IMR-90 (cell line): ENCODE results near the gene THOC6. TPM values are rescaled to one million over a fixed set of nuclear protein-coding genes. Genes with fewer than 3 reads are reported as not detected.

Experiments used
- ATAC-seq: fragments of 200-7000 bp; cut with Tn5 transposase; 2 replicates; pipeline ENCODE4 v1.9.1; 2020; ENCODE audit warnings: low read depth, mild to moderate bottlenecking, moderate library complexity
- BruUV-seq: library from RNA; stranded (reverse); fragments of 400-500 nt; replicated peaks from 2 replicates; lab custom pipeline; 2021; lab: Mats Ljungman, UMichigan
- CTCF ChIA-PET: fragments of 300-600 bp; formaldehyde crosslinking; extraction: SDS; loops from one replicate; lab custom pipeline; 2021; ENCODE audit warnings: antibody characterized with exemption; lab: Yijun Ruan, JAX
- POLR2A ChIA-PET: fragments of 300-600 bp; sonication (Branson Sonifier 250); formaldehyde crosslinking; loops from one replicate; lab custom pipeline; 2022; ENCODE audit warnings: antibody characterized with exemption; ENCODE audit not compliant: unreplicated experiment; lab: Charles Lee
- DNase-seq: peaks from one replicate; pipeline ENCODE4 v3.0.0; 2013
- H2AFZ ChIP-seq: replicated peaks from 2 replicates; pipeline ENCODE3; 2013; ENCODE audit warnings: low read length, mild to moderate bottlenecking; ENCODE audit not compliant: poor library complexity
- H2AK5ac ChIP-seq: 2 replicates; pipeline ENCODE4 v1.6.1; 2013; ENCODE audit warnings: low read depth, low read length, inconsistent platforms
- H2AK9ac ChIP-seq: replicated peaks from 2 replicates; pipeline ENCODE3; 2013; ENCODE audit warnings: mild to moderate bottlenecking, low read depth, low read length, moderate library complexity; ENCODE audit not compliant: poor library complexity
- H2BK120ac ChIP-seq: 2 replicates; pipeline ENCODE4 v1.6.1; 2013; ENCODE audit warnings: low read depth, low read length, inconsistent platforms
- H2BK15ac ChIP-seq: 3 replicates; pipeline ENCODE4 v1.6.1; 2013; ENCODE audit warnings: low read depth, low read length, inconsistent platforms
- H2BK20ac ChIP-seq: 2 replicates; pipeline ENCODE4 v1.6.1; 2013; ENCODE audit warnings: low read depth, mild to moderate bottlenecking, inconsistent platforms, low read length, moderate library complexity
- H2BK5ac ChIP-seq: 2 replicates; pipeline ENCODE4 v1.6.1; 2013; ENCODE audit warnings: mild to moderate bottlenecking, low read depth, low read length, inconsistent platforms; ENCODE audit not compliant: poor library complexity, severe bottlenecking
- H3K14ac ChIP-seq: replicated peaks from 2 replicates; pipeline ENCODE4 v1.6.1; 2013; ENCODE audit warnings: low read depth, low read length, inconsistent platforms
- H3K18ac ChIP-seq: 2 replicates; pipeline ENCODE4 v1.6.1; 2013; ENCODE audit warnings: low read depth, low read length, control low read depth
- H3K23ac ChIP-seq: 2 replicates; pipeline ENCODE4 v1.6.1; 2013; ENCODE audit warnings: low read depth, low read length, inconsistent platforms
- H3K27ac ChIP-seq: 2 replicates; pipeline ENCODE4 v1.5.1; 2013; ENCODE audit warnings: mild to moderate bottlenecking, control low read depth, low read length; ENCODE audit not compliant: insufficient read depth
- H3K27me3 ChIP-seq: 2 replicates; pipeline ENCODE4 v1.6.1; 2013; ENCODE audit warnings: low read length; ENCODE audit not compliant: control insufficient read depth, insufficient read depth
- H3K36me3 ChIP-seq: 2 replicates; pipeline ENCODE4 v1.6.1; 2013; ENCODE audit warnings: low read length, mixed read lengths; ENCODE audit not compliant: control insufficient read depth, insufficient read depth
- H3K4ac ChIP-seq: 2 replicates; pipeline ENCODE4 v1.6.1; 2013; ENCODE audit warnings: low read depth, low read length, inconsistent platforms
- H3K4me1 ChIP-seq: 2 replicates; pipeline ENCODE4 v1.6.1; 2013; ENCODE audit warnings: low read length, mixed read lengths; ENCODE audit not compliant: control insufficient read depth, insufficient read depth
- H3K4me2 ChIP-seq: 2 replicates; pipeline ENCODE4 v1.6.1; 2013; ENCODE audit warnings: low read depth, mild to moderate bottlenecking, control low read depth, low read length, moderate library complexity
- H3K4me3 ChIP-seq: 2 replicates; pipeline ENCODE4 v1.5.1; 2013; ENCODE audit warnings: low read depth, mild to moderate bottlenecking, control low read depth, low read length, moderate library complexity; ENCODE audit not compliant: insufficient read depth
- H3K56ac ChIP-seq: 2 replicates; pipeline ENCODE4 v1.6.1; 2013; ENCODE audit warnings: low read length, inconsistent platforms; ENCODE audit not compliant: insufficient read depth; ENCODE audit errors: extremely low read depth
- H3K79me1 ChIP-seq, 2 experiments: 2 replicates each; pipeline ENCODE4 v1.6.1; 2013; ENCODE audit warnings: low read length in 2 of 2, inconsistent platforms in 1 of 2, low read depth in 1 of 2
- H3K9ac ChIP-seq: 2 replicates; pipeline ENCODE4 v1.6.1; 2013; ENCODE audit warnings: low read depth, low read length, control low read depth
- H3K9me1 ChIP-seq: 2 replicates; pipeline ENCODE4 v1.6.1; 2013; ENCODE audit warnings: low read length, inconsistent platforms; ENCODE audit not compliant: insufficient read depth
- H3K9me3 ChIP-seq: 2 replicates; pipeline ENCODE4 v1.6.1; 2013; ENCODE audit warnings: low read length; ENCODE audit not compliant: control insufficient read depth, insufficient read depth
- H4K20me1 ChIP-seq: 2 replicates; pipeline ENCODE4 v1.6.1; 2013; ENCODE audit warnings: low read length, inconsistent platforms; ENCODE audit not compliant: insufficient read depth
- H4K5ac ChIP-seq: 2 replicates; pipeline ENCODE4 v1.6.1; 2013; ENCODE audit warnings: mild to moderate bottlenecking, low read depth, low read length, control low read depth
- H4K8ac ChIP-seq, 2 experiments: 2 replicates each; pipeline ENCODE4 v1.6.1; 2013; ENCODE audit warnings: low read depth in 2 of 2, low read length in 2 of 2, control low read depth in 1 of 2, inconsistent platforms in 1 of 2
- H4K91ac ChIP-seq: 2 replicates; pipeline ENCODE4 v1.6.1; 2013; ENCODE audit warnings: low read depth, low read length, inconsistent platforms; ENCODE audit not compliant: insufficient read depth
- BHLHE40 ChIP-seq: fragments of 150-350 bp; IDR thresholded peaks from 2 replicates; pipeline ENCODE4 v1.6.1; 2016; ENCODE audit warnings: mild to moderate bottlenecking, low read depth, low read length
- CEBPB ChIP-seq: IDR thresholded peaks from 2 replicates; pipeline ENCODE4 v1.6.1; 2012; ENCODE audit warnings: low read depth, low read length, improper control_type of control experiment
- CHD1 ChIP-seq: IDR thresholded peaks from 2 replicates; pipeline ENCODE4 v1.6.1; 2012; ENCODE audit warnings: low read depth, low read length, improper control_type of control experiment
- CTCF ChIP-seq: conservative IDR thresholded peaks from 2 replicates; pipeline ENCODE4 v1.5.1; 2012; ENCODE audit warnings: mild to moderate bottlenecking, low read depth, low read length, improper control_type of control experiment
- FOS ChIP-seq: fragments of 150-350 bp; IDR thresholded peaks from 2 replicates; pipeline ENCODE4 v1.6.1; 2016; ENCODE audit warnings: low read depth, low read length
- MAFK ChIP-seq: IDR thresholded peaks from 2 replicates; pipeline ENCODE4 v1.6.1; 2012; ENCODE audit warnings: low read depth, low read length, improper control_type of control experiment
- MAZ ChIP-seq: IDR thresholded peaks from 2 replicates; pipeline ENCODE4 v1.6.1; 2012; ENCODE audit warnings: low read depth, mild to moderate bottlenecking, low read length, improper control_type of control experiment, moderate library complexity, borderline replicate concordance
- NFE2L2 ChIP-seq: fragments of 150-350 bp; IDR thresholded peaks from 2 replicates; pipeline ENCODE4 v1.6.1; 2016; ENCODE audit warnings: low read depth, mild to moderate bottlenecking, low read length
- POLR2A ChIP-seq: IDR thresholded peaks from 2 replicates; pipeline ENCODE4 v1.6.1; 2012; ENCODE audit warnings: mild to moderate bottlenecking, low read depth, low read length
- RAD21 ChIP-seq: IDR thresholded peaks from 2 replicates; pipeline ENCODE4 v1.6.1; 2012; ENCODE audit warnings: low read length, improper control_type of control experiment
- RFX5 ChIP-seq: IDR thresholded peaks from 2 replicates; pipeline ENCODE4 v1.8.0; 2012; ENCODE audit warnings: low read depth, mild to moderate bottlenecking, low read length, moderate library complexity
- SMC3 ChIP-seq: fragments of 150-350 bp; IDR thresholded peaks from 2 replicates; pipeline ENCODE4 v1.6.1; 2016; ENCODE audit warnings: low read depth, mild to moderate bottlenecking, antibody characterized with exemption, low read length, moderate library complexity
- WGBS, 2 experiments: methylation state at CpG; one replicate each; pipeline versions ENCODE4 v1.1.5 to v1.1.7; 2013; ENCODE audit warnings: missing lambda C conversion rate in 2 of 2; ENCODE audit not compliant: insufficient read length in 1 of 2; ENCODE audit errors: extremely low coverage in 2 of 2; 5-methylcytosine and 5-hydroxymethylcytosine counted together
- dilution Hi-C: fragments of 300-500 bp; cut with HindIII; formaldehyde crosslinking; loops from one replicate; pipeline ENCODE4 v1.14.3; 2018; ENCODE audit warnings: low sequenced_read_pairs; ENCODE audit not compliant: unreplicated experiment
- in situ Hi-C: fragments of 300-500 bp; cut with MboI; formaldehyde crosslinking; loops from 3 replicates; pipeline ENCODE4 v1.14.3; 2019; ENCODE audit warnings: low sequenced_read_pairs, inconsistent platforms, mixed read lengths
- intact Hi-C: fragments of 100-400 bp; cut with micrococcal nuclease; formaldehyde crosslinking; loops from 2 replicates; pipeline ENCODE4 v1.10.0; 2022
- polyA plus RNA-seq, 3 experiments: library from polyadenylated mRNA; depleted of rRNA; stranded (reverse); fragments of >200 nt; gene quantifications; 2 replicates each; pipeline ENCODE4 v1.2.3, GENCODE V29; 2012; ENCODE audit warnings: low replicate concordance in 1 of 3
- total RNA-seq: library from RNA; depleted of rRNA; stranded (reverse); fragments of >200 nt; gene quantifications from 2 replicates; pipeline ENCODE4 v1.2.3, GENCODE V29; 2012

THOC6 gene
- total and polyA plus RNA-seq, 2 of the 4 experiments (the other 2 are of a cell fraction): 16.8 to 23.1 TPM

DNA sequence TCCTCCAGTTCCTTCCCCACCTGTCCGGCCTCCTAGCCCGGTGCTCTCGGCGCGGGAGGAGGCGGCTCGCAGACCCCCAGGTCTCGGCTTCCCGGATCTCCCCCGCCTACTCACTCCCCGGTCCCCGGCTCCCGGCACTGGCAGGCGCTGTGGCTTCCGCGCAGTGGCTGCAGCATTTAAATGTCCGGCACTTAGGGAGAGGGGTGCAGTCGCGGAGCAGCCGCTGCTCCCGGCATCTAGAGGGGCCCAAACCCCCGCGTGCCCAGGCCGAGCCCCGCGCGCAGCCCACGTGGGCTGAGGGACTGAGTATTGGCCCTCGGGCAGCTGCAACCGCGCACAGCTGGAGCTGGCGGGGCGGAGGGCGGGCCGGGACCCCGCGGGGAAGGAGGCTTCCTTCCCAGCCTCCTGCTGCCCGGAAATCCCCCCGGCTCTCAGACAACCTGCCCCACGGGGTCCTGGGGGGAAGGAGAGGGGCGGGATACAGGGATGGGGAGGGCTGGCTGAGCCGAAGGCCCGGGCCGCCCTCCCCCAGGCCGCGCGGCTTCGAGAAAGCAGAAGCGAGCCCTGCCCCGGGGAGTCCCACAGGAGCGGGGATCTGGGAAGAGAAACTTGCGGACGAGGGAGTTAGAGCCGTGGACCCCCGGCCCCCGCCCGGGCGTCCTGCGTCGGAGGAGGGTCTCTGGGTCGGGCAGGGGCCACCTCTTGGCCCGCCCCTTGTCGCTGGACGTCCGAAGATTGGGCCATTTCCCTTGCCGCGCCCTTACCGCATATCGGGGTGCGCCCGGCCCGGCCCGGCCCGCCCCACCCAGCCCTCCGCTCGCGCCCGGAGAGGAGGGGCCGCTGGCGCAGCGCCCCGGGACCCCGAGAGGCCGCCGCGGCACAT, 22.2 kb downstream of the THOC6 start, which contains the start of gene MMP25 (continued):
- TF ChIP-seq NFE2L2 (no peak), RAD21 (no peak)

DNA sequence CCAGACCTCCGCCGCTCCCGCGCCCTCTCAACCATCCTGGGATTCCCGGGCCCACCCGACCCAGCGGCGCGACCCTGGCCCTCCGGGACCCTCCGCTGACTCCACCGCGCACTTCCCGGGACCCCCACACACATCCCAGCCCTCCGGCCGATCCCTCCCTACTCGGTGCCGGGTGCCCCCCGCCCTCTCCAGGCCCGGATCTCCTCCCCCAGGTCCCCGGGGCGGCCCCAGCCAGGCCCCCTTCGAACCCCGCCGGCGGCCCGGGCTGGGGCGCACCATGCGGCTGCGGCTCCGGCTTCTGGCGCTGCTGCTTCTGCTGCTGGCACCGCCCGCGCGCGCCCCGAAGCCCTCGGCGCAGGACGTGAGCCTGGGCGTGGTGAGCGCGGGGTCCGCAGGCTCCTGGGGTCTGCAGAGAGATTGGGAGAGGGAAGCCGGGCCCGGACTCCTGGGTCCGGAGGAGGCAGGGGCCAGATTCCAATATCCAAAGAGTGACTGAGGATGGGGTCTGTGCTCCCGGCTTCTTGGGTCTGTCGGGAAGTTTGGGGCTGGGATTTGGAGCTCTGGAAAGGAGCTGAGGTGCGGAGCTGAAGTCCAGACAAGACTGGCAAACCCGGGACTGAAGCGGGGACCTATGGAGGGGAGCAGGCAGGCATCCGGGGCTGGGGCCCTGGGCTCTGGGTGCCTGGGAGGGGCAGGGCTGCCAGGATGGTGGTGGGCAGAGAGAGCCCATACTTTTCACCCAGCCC, 23.0 kb downstream of the THOC6 start:
- ChIA-PET CTCF (interaction anchor here (0.6 kb wide), 1 partner anchor 55 kb away, joined by 3 read pairs; no protein-coding TSS in a partner anchor), POLR2A (no interaction called here)
- Histone ChIP-seq H4K5ac (no peak overlapping the region), H2AK5ac (no peak overlapping the region), H4K20me1 (no peaks in the 10 kb centered on the region), H3K14ac (no peak overlapping the region), H3K23ac (no peak overlapping the region), H4K91ac (no peak overlapping the region), H3K4me2 (no peak overlapping the region), H3K79me1 (no peaks in the 10 kb centered on the region), H2BK20ac (no peak overlapping the region), H3K9me1 (no peaks in the 10 kb centered on the region), H3K4me3 (no peak overlapping the region), H3K9ac (no peak overlapping the region), H3K9me3 (no peaks in the 10 kb centered on the region; the same call in 1 of the 2 replicates), H3K36me3 (no peaks in the 10 kb centered on the region), H3K18ac (no peak overlapping the region), H3K56ac (no peak overlapping the region), H4K8ac (no peak overlapping the region), H3K27ac (no peak overlapping the region), H3K4ac (no peak overlapping the region), H2AK9ac (no peak overlapping the region), H2BK120ac (no peak overlapping the region), H2BK15ac (no peak overlapping the region), H2AFZ (no peak overlapping the region), H3K27me3 (peaks cover 67% of the 10 kb centered on the region), H3K4me1 (no peaks in the 10 kb centered on the region; the same call in 1 of the 2 replicates), H2BK5ac (no peak overlapping the region)
- intact Hi-C loops: no loop called here
- in situ Hi-C loops: no loop called here
- dilution Hi-C loops: no loop called here
- peak; percentile 19; the same call in 1 of the 2 replicates for ATAC-seq
- no TSS peak for BruUV-seq
- WGBS, 2 experiments: 3% methylated on average over 22 of the region's 54 CpGs; no CpG with 5 or more reads in 1 of the 2 experiments
- no peak for DNase-seq
- TF ChIP-seq FOS: no peak
- no peak for TF ChIP-seq SMC3
- TF ChIP-seq RFX5: no peak
- no peak for TF ChIP-seq RAD21
- TF ChIP-seq CTCF: no peak
- no peak for TF ChIP-seq MAFK
- no peak for TF ChIP-seq CEBPB
- TF ChIP-seq BHLHE40: no peak
- TF ChIP-seq CHD1: no peak
- TF ChIP-seq MAZ: no peak
- no peak for TF ChIP-seq POLR2A
